NCI-H2107 treated with DMSO at 0.1 percent for 48 hours (cell line): ENCODE measurements around the gene TTLL10.
"Not testable (repeated sequence)": the region's sequence is repeated elsewhere in the genome, so short reads cannot be mapped to it uniquely, and the experiment has no call there.

ENCODE experiments used
- DNase-seq: peaks from one replicate; lab custom pipeline; 2025; ENCODE audit not compliant: unreplicated experiment; lab: John Stamatoyannopoulos, UW

TTLL10 gene

DNA sequence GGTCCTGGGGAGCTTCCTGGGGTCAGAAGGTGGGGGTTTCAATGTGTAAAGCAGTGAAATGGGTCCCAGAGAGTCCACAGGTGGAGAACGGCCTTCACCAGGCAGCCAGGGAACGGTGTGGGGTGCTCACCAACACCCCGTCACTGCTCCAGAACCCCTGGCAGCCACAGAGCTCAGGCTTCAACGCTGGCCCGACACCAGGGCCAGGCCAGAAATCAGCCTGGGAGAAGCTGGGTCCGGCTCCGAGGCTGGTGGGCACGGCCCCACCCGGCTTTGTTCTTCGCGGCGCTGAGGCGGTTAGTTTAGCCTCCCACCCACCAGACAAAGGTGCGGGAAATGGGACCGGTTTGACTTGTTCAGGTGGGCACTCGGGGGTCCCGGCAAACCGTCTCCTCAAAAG lies 33.0 kb upstream of the TTLL10 start:
- no peak for DNase-seq

DNA sequence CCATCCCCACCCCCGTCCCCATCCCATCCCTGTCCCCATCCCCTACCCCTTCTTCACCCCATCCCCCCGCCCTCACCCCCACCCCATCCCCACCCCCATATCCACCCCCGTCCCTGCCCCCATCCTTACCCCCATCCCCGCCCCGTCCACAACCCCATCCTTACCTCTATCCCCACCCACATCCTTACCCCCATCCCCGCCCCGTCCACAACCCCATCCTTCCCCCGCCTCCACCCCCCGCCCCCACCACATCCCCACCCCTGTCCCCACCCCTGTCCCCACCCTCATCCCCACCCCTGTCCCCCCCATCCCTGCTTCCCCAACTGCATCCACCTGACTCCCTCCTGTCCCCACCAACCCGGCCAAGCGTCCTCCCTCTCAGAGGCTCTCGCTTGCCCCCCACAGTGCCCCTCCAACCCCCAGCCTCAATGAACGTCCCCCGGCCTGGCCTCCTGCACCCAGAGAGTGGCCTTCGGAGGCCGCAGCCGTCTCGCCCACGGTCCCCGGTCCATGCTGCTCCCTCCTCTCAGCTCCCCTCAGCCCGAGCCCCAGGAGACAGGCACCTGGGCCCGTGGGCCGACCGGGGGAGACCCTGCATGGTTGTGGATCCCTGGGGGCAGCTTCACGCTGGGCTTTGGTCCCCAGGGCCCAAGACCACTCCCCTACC lies 32.3 kb upstream of the TTLL10 start:
- no peak for DNase-seq

DNA sequence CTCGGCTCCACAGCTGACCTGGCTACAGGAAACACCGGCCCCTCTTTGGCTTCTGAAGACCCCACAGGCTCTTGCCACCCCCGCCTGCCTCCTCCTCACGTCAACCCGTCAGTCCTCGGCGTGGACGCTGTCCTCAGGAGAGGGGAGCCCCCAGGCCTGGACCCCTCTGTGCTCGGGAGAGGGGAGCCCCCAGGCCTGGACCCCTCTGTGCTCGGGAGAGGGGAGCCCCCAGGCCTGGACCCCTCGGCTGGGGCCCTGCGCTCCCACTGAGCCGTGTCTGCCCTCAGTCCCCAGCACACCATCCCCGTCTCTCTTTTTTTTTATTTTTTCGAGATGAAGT lies 31.8 kb upstream of the TTLL10 start:
- no peak for DNase-seq

DNA sequence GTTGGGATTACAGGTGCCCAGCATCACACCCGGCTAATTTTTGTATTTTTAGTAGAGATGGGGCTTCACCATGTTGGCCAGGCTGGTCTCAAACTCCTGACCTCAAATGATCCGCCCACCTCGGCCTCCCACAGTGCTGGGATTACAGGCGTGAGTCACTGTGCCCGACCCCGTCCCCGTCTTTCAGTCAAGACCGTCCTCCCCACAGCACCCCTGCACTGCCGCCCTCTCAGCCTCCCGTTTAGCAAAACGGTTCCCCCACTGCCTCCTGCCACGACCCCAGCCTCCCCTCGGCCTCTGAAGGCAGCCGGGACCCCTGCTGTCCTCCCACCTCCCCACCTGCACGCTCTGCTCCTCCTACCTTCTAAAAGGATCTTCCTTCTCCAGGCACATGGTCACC lies 31.3 kb upstream of the TTLL10 start:
- not testable (repeated sequence) for DNase-seq

DNA sequence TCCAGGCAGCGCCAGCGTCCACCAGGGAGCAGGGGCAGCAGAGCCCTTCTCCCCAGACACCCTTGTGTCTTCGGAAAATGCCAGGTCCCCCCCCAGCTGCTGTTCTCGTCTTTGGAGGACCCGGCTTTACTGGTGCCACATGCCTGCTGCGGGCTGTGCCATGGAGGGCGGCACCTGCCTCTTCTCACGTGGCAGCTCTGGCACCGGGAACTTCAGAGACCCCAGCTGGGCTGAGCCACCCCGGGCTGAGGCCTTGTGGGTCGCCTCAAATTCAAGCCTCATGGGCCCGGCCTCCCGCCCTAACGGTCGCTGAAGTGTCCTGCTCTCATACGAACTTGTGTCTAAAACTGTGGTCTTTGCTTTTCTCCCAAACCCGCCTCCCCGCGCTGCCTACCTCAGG lies 30.8 kb upstream of the TTLL10 start:
- DNase-seq, result no peak

DNA sequence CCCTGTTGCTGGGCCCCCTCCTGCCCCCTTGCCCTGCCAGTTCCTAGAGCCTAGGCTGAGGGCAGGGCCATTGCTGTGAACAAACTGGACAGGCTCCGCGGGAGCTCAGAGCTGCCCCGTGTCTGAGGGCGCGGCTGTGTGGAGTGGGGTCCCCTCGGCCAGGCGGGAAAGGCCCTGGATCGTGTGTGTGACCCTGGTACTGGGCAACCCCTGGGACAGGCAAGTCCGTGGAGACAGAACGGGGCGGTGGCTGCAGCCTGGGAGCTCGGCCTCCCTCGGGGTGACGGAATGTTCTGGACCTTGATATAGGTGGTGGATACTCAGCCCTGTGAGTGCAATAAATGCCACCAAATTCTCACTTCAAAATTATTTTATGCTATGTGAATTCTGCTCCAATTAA lies 30.0 kb upstream of the TTLL10 start:
- DNase-seq, result no peak

DNA sequence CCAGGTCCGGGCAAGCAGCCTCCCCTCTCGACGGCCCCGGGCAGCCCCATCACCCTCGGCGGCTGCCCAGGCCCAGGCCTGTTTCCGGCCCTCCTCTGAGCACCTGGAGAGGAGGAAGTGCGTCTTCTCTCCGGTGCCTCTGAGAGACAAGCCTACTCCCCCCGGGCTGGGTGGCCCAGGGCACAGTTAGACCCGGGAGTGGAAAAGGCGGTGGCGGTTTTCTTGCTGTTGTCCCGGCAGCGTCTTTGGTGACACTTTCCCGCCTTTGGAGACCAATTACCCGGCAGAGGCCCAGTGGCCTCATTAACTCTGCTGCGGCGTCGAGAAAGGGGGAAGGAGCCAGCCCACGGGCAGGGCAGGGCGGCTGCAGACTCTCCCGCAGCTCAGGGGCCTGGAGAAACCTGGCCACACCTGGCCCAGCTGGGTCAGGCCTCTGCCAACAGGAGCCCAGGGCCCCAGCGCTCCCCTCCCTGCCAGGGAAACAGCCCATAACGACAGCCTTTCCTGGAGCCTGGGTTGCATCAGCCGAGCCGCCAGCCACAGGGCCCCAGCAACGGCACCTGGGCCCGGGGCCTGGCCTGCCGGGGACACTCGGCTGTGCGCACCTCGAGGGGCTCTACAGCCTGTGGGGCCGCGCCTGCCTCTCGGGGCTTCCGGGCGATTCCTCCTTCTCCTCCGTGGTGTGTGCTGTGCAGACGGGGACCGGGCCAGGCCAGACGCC lies 29.4 kb upstream of the TTLL10 start:
- no peak for DNase-seq

DNA sequence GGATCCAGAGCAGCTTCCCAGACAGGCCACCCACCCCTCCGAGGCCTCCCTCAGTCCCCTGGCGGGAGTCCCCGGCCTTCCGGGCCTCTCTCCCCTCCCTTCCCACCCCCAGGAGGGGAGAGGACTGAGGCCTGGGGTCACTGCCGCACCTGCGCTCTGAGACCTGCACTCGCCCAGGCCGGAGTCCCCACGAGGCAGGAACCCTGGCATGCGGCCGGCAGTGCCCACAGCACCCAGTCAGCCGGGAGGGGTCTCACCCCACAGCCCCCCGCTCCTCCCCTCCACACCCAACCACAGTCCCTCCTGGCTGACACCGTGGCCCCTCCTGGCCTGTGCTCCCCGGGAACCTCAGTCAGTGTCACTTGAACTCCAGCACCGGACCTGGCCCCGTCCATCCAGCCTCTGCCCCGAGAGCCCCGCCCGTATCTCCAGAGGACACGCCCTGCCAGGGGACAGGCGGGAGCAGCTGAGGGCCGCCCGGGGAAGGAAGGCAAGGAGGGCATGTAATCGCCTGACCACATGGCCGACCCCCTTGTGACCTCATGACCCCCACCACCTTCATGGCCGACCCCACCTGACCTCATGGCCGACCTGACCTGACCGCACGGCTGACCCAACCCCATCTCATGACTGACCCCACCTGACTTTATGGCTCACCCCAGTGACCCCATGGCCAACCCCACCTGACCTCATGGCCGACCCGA lies 28.7 kb upstream of the TTLL10 start:
- no peak for DNase-seq

DNA sequence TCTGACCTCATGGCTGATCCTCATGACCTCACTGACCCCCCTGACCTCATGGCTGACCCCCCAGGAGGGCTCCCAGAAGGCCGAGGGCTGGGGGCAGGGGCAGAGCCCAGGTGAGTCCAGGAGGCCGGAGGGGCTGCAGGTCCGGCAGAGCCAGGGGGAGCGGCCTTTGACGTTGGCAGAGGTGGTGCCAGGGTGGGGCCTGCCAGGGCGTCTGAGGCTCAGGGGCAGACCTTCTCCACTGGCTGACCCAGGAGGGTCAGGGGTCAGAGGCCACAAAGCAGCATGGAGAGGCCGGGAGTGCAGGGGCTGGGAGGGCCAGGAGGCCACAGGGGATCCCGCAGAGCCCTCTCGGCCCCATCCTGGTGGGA lies 28.1 kb upstream of the TTLL10 start:
- no peak for DNase-seq

DNA sequence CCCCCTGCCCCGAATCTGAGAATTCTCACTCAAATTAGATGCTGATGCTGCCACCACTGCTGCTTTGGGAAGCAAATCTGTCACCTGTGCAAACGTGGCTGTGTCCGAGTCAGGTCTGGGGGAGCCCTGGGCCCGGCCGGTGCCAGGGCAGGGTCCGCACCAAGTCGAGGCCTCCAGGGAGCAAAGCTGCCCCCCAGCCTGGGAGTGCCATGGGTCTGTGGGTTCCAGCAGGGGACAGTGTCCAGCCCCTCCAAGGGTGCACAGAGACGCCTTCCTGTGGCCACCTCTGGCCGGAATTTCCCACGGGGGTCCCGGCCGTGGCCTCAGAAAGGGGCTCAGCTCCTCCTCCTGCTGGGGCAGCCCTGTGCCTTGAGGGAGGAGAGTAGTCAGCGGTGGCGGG lies 27.7 kb upstream of the TTLL10 start:
- no peak for DNase-seq

DNA sequence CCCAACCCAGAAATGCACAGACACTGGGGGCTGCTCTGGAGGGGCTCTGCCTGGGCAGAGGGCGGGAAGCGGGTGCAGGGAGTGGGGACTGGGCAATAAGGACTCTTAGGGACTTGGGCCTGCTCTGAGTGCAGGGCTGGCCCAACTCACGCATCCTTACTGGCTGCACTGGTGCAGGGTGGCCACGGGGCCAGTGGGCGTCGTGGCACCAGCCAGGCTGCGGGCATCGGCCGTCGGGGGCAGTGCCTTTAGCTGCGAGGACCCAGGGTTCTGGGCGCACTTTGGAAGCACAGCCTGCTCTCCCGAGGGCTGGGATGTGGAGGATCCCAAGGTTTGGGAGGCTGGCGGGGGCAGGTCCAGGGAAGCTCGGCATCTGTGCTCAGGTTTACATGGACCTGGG lies 27.1 kb upstream of the TTLL10 start:
- no peak for DNase-seq

DNA sequence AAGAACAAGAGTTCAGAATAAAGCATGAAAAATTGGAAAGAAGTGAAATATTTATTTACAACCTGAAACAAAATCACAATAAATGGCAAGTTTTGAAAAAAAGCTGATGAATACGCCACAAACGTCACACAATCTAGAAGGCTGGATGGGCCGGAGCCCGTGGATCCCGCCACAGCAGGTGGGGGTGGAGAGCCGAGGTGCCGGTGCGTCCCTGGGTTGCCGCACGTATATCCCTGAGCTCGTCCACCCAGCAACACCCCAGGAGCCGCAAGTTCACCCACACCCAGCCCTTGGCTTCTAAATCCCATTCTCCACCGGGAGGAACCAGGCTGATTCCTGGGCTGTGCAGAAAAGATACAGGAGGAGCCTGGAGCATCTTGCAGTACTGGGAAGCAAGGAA lies 25.6 kb upstream of the TTLL10 start:
- DNase-seq, result no peak

DNA sequence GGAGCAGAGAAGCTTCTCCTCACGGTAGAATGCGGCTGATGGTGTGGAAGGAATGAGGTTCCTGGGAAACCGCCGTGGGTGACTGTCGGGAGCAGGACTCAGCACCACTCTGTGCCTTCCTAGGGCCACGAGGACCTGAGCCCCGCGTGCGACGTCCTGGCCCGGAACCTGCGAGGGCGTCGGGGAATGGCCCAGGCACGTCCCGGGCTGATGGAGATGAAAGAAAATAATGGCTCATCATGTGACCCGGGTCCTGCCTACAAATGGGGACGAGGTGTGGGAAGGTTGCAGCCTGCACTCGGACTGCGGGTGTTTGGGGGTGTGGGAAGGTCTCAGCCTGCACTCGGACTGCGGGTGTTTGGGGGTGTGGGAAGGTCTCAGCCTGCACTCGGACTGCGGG lies 25.1 kb upstream of the TTLL10 start:
- DNase-seq, result no peak

DNA sequence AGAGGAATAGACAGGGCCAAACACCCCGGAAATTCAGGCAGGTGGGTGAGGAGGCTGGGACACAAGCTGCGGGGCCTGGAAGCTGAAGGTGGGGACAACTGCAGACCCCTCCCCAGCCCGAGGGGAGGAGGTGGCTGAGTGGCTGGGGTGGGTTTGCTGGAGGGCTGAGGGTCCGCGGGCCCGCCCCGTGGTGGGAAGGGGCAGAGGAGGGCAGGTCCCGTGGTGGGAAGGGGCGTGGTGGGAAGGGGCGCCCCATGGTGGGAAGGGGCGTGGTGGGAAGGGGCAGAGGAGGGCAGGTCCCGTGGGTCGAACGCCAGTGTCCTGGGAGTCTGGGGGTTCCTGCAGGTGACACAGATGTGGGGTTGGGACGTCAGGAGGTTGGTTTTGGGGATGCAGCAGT lies 24.3 kb upstream of the TTLL10 start:
- DNase-seq, result no peak

DNA sequence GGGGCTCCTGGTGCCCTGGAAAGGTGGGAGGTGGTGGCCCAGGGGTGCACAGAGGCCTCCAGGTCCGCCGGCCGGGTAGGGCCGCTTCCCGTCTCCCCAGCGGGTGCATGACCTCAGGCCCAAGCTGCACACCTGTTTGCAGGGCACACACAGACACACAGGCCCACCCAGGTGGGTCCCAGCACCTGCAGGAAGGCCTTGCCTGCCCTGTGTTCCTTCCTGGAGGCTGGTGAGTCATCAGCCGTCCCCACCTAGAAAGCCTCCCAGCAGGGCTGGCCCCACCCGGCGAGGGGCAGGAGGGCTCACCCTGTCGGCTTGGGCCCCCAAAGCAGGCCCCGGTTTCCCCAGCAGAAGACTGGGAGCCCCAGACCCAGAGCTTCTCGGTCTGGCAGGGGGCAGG lies 23.6 kb upstream of the TTLL10 start:
- DNase-seq, result no peak

DNA sequence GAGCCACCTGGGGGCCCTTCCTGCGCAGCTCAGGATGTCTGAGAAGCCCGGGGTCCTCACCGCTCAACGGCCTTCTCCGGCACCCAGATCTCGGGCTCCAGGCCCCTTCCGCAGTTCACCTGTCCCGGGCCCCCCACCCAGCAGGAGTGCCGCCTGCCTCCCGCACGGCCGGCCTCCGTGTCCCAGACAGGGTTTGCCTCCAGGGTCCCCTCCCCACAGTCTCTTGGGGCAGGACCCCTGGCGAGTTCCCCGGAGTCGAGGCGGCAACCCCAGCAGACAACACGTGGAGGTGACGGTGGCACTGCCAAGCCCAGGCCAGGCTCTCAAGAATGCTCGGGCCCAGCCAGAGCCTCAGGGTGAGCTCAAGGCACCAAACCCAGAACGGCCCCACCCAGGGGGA lies 22.4 kb upstream of the TTLL10 start:
- no peak for DNase-seq

DNA sequence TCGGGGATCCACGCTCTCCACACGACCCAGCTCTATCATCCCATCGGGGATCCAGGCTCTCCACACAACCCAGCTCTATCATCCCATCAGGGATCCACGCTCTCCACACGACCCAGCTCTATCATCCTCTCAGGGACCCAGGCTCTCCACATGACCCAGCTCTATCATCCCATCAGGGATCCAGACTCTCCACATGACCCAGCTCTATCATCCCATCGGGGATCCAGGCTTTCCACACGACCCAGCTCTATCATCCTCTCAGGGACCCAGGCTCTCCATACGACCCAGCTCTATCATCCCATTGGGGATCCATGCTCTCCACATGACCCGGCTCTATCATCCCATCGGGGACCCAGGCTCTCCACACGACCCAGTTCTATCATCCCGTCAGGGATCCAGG lies 21.2 kb upstream of the TTLL10 start:
- DNase-seq, result not testable (repeated sequence)

DNA sequence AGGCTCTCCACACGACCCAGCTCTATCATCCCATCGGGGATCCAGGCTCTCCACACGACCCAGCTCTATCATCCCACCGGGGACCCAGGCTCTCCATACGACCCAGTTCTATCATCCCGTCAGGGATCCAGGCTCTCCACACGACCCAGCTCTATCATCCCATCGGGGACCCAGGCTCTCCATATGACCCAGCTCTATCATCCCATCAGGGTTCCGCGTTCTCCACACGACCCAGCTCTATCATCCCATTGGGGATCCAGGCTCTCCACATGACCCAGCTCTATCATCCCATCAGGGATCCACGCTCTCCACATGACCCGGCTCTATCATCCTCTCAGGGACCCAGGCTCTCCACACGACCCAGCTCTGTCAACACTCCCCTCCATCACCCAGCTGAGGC lies 20.5 kb upstream of the TTLL10 start:
- not testable (repeated sequence) for DNase-seq

DNA sequence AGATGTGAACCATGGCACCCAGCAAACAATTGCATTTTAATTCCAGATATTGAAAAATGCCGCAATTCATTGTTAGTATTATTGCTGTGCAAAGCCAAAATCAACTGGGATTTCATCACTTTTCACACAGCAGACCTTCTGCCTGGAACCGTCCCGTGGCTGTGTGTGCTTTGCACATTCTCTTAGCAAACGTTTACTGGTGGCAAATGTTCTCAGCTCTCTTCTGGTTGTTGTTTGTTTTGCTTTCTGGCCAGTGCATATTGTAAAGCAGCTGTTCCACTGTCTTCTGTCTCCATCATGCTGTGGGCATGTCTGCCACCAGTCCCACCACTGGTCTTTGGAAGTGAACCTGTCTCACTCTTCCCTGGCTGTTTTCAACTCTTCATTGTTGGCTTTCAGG lies 19.8 kb upstream of the TTLL10 start:
- DNase-seq, result no peak

DNA sequence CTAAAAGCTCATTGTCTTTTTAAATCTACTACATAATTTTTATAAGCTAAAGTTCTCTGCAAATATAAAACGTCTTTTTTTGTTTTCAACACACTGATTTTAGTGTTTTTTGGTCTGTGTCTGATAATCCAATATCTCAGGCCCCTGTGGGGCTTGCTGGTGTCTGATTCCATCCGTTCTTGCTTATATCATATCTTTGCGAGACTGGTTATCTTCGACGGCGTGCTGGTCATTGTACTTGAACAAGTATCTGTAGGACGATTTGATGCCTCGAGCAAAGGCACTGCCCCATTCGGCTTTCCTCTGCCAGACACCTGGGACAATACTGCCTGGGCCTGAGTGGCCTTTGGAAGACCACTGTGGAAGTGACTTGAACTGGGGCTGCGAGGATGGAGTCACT lies 18.4 kb upstream of the TTLL10 start:
- DNase-seq, result no peak

DNA sequence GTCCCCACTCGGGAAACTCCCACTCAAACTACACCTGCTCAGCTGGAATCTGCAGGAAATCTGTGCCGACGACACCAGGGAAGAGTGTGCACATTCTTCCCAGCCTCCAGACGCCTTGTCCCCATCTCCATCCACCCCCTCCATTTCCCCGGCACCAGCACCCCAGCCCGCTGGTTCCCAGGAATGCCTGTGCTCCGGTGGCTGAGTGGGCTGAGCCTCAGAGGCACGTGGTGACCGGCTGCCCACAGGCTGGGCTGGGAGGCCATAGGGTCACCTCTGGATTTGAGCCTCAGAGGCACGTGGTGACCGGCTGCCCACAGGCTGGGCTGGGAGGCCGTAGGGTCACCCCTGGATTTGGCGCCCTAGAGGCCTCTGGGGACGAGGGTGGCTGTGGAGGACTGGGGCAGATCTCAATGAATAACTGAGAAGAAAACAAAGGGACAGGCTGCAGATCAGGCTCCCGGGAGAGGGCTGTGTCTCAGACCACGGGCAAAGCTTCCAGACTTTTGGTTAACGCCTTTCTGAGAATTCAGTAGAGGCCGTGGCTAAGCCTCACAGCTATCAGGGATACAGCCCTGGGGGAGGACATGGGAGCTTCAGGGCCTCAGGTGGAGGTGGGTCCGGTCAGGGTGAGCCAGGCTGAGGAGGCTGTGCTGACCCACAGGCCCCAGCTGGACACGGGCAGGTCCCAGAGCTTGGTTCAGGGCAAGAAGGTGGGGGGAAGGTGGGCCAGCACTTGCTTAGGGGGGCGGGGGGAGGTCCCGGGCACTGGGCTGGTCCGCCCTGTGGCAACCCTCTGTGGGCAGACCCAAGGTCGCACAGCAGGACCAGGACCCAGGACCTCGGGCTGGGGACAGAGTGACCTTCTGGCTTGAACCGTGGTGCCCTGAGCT lies 17.3 kb upstream of the TTLL10 start:
- DNase-seq, result no peak

DNA sequence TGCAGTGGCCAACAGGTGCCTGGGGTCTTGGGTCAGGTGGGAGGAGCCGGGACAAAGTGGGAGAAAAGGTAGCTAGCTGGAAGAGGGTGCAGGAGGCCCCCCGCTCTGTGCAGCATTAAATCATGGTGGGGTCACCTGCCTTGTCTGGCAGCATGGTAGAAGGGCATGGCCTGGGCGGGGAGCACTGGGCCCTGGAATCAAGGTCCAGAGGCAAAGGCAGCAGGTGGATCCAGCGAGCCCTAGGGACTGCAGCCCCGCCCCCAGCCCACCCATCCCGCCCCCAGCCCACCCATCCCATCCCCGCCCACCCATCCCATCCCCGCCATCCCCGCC lies 16.7 kb upstream of the TTLL10 start:
- no peak for DNase-seq
